HUES6 (cell line): ENCODE results near the gene GLB1L3.

Experiments used
- H3K27ac ChIP-seq: 2 replicates; pipeline ENCODE4 v1.7.0; 2013; ENCODE audit warnings: low read depth, mild to moderate bottlenecking, low read length, inconsistent platforms
- H3K27me3 ChIP-seq: 2 replicates; pipeline ENCODE4 v1.6.1; 2013; ENCODE audit warnings: low read length; ENCODE audit not compliant: control insufficient read depth, insufficient read depth
- H3K36me3 ChIP-seq: 2 replicates; pipeline ENCODE4 v1.6.1; 2013; ENCODE audit warnings: low read length; ENCODE audit not compliant: control insufficient read depth, insufficient read depth
- H3K4me1 ChIP-seq: 2 replicates; pipeline ENCODE4 v1.6.1; 2013; ENCODE audit warnings: low read length; ENCODE audit not compliant: control insufficient read depth, insufficient read depth
- H3K4me3 ChIP-seq: 2 replicates; pipeline ENCODE4 v1.5.1; 2013; ENCODE audit warnings: low read depth, low read length
- H3K9ac ChIP-seq: one replicate; pipeline ENCODE4 v1.6.1; 2013; ENCODE audit warnings: mild to moderate bottlenecking, low read length
- H3K9me3 ChIP-seq: 2 replicates; pipeline ENCODE4 v1.6.1; 2013; ENCODE audit warnings: low read depth, low read length; ENCODE audit not compliant: control insufficient read depth, insufficient read depth

Gene GLB1L3

GRCh38 chr11:134345237-134345550, 69.0 kb downstream of the GLB1L3 start:
- Histone ChIP-seq H3K9ac (no peak overlapping the region), H3K9me3 (no peaks in the 10 kb centered on the region), H3K36me3 (no peaks in the 10 kb centered on the region), H3K4me3 (no peak overlapping the region), H3K4me1 (peaks cover 17% of the 10 kb centered on the region), H3K27ac (no peak overlapping the region), H3K27me3 (peaks cover 6% of the 10 kb centered on the region; the same call in 1 of the 2 replicates)

GRCh38 chr11:134346101-134346975, 70.2 kb downstream of the GLB1L3 start:
- H3K27me3 ChIP-seq = peaks cover 6% of the 10 kb centered on the region; the same call in 1 of the 2 replicates
- no peaks in the 10 kb centered on the region for H3K9me3 ChIP-seq
- H3K4me3 ChIP-seq = no peak overlapping the region
- H3K9ac ChIP-seq = no peak overlapping the region
- peaks cover 20% of the 10 kb centered on the region for H3K4me1 ChIP-seq
- no peak overlapping the region for H3K27ac ChIP-seq
- no peaks in the 10 kb centered on the region for H3K36me3 ChIP-seq

- no peak overlapping the region for H3K27ac ChIP-seq
- no peaks in the 10 kb centered on the region for H3K36me3 ChIP-seq
- H3K9ac ChIP-seq = no peak overlapping the region
- no peak overlapping the region for H3K4me3 ChIP-seq
- H3K9me3 ChIP-seq = no peaks in the 10 kb centered on the region
- peaks cover 20% of the 10 kb centered on the region for H3K4me1 ChIP-seq
- H3K27me3 ChIP-seq = peaks cover 6% of the 10 kb centered on the region; the same call in 1 of the 2 replicates
Measured at GRCh38 chr11:134346976-134347350, 70.8 kb downstream of the GLB1L3 start.

GRCh38 chr11:134347441-134347840, 71.3 kb downstream of the GLB1L3 start:
- no peak overlapping the region for H3K9ac ChIP-seq
- H3K27me3 ChIP-seq = peaks cover 6% of the 10 kb centered on the region; the same call in 1 of the 2 replicates
- H3K27ac ChIP-seq = no peak overlapping the region
- H3K4me3 ChIP-seq = no peak overlapping the region
- H3K9me3 ChIP-seq = no peaks in the 10 kb centered on the region
- H3K36me3 ChIP-seq = no peaks in the 10 kb centered on the region
- peaks cover 20% of the 10 kb centered on the region for H3K4me1 ChIP-seq

DNA sequence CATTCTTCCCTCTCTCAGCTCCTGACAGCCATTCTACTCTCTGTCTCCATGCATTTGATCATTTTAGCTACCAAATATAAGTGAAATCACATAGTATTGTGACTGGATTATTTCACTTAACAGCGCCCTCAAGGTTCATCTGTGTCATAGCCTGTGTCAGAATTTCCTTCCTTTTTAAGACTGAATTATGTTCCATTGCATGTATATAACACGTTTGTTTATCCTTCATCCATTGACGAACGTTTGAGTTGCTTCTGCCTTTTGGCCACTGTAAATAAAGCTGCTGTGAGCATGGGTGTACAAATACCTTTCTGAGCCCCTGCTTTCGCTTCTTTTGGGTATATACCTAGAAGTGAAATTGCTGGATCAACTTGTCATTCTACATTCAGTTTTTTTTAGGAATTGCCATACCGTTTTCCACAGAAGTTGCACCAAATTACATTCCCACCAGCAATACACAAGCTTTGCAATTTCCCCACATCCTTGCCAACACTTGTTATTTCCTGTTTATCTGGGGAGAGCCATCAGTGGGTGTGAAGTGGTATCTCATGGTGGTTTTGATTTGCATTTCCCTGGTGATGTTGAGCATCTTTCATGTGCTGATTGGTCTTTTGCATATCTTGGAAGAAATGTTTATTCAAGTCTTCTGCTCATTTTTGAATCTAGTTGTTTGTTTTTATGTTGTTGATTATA, 73.1 kb downstream of the GLB1L3 start:
- Histone ChIP-seq H3K4me1 (peaks cover 20% of the 10 kb centered on the region), H3K27ac (no peak overlapping the region), H3K4me3 (no peak overlapping the region), H3K36me3 (no peaks in the 10 kb centered on the region), H3K9ac (no peak overlapping the region), H3K9me3 (no peaks in the 10 kb centered on the region), H3K27me3 (no peaks in the 10 kb centered on the region)

GRCh38 chr11:134349802-134350355, 73.7 kb downstream of the GLB1L3 start:
- Histone ChIP-seq H3K36me3 (no peaks in the 10 kb centered on the region), H3K9ac (no peak overlapping the region), H3K27ac (no peak overlapping the region), H3K4me3 (no peak overlapping the region), H3K27me3 (no peaks in the 10 kb centered on the region), H3K9me3 (no peaks in the 10 kb centered on the region), H3K4me1 (peaks cover 20% of the 10 kb centered on the region)

- Histone ChIP-seq H3K27ac (no peak overlapping the region), H3K9me3 (no peaks in the 10 kb centered on the region), H3K4me1 (peaks cover 20% of the 10 kb centered on the region), H3K36me3 (no peaks in the 10 kb centered on the region), H3K4me3 (no peak overlapping the region), H3K9ac (no peak overlapping the region), H3K27me3 (no peaks in the 10 kb centered on the region)
Measured at GRCh38 chr11:134350381-134350780, 74.2 kb downstream of the GLB1L3 start.

DNA sequence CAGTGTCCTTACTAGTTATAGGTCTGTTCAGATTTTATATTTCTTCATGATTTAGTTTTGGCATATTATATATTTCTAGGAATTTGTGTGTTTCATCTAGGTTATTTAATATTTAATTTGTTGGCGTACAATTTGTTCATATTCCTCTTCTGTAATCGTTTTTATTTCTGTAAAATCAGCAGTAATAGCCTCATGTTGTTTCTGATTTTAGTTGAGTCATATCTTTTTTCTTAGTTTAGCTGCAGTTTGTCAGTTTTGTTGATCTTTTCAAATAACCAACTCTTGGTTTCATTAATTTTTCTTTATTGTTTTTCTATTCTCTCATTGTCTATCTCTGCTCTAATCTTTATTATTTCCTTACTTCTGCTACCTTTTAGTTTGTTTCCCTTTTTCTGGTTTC, 75.9 kb downstream of the GLB1L3 start:
- Histone ChIP-seq H3K27ac (no peak overlapping the region), H3K9ac (no peak overlapping the region), H3K36me3 (no peaks in the 10 kb centered on the region), H3K4me1 (peaks cover 20% of the 10 kb centered on the region), H3K4me3 (no peak overlapping the region), H3K27me3 (no peaks in the 10 kb centered on the region), H3K9me3 (no peaks in the 10 kb centered on the region)

GRCh38 chr11:134355136-134355535, 79.0 kb downstream of the GLB1L3 start:
- Histone ChIP-seq H3K4me1 (peaks cover 3% of the 10 kb centered on the region; the same call in 1 of the 2 replicates), H3K9me3 (no peaks in the 10 kb centered on the region), H3K9ac (no peak overlapping the region), H3K36me3 (no peaks in the 10 kb centered on the region), H3K4me3 (no peak overlapping the region), H3K27ac (no peak overlapping the region), H3K27me3 (peaks cover 7% of the 10 kb centered on the region; the same call in 1 of the 2 replicates)

DNA sequence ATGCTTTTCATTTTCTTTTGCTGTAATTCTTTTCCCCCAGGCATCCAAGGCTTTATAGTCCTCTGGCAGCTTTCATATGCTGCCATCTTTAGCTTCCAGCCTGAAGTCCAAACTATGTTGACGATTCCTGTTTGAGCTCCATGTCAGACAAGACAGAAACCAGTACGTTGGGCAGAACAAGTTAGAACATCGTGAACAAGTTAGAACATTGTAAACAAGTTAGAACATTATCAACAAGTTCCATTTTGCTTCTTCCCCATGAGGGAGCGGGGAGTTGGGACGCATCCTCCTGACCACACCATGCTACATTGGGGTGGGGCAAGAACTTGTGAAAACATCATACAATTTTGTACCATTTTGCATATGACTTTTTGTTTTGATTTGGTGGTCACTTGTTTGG, 79.5 kb downstream of the GLB1L3 start:
- H3K4me3 ChIP-seq = no peak overlapping the region
- H3K36me3 ChIP-seq = no peaks in the 10 kb centered on the region
- H3K4me1 ChIP-seq = no peaks in the 10 kb centered on the region; the same call in 1 of the 2 replicates
- H3K27ac ChIP-seq = no peak overlapping the region
- H3K9ac ChIP-seq = no peak overlapping the region
- H3K27me3 ChIP-seq = peaks cover 7% of the 10 kb centered on the region; the same call in 1 of the 2 replicates
- H3K9me3 ChIP-seq = no peaks in the 10 kb centered on the region
